Measurements from ENCODE around the gene LHFPL3.

Gene LHFPL3

GRCh38 chr7:104890216-104890615 lies 561.8 kb downstream of the LHFPL3 start:
- Histone ChIP-seq H3K9me3 (ENCODE audit: control insufficient read depth, low read length) (no peaks in the 10 kb centered on the region), H3K27me3 (replicated peaks; ENCODE audit: control insufficient read depth, insufficient read depth, low read length, poor library complexity, severe bottlenecking) (no peaks in the 10 kb centered on the region), H3K4me3 (ENCODE audit: insufficient read depth, low read depth, low read length, poor library complexity, severe bottlenecking) (no peak overlapping the region), H3K4me1 (ENCODE audit: control insufficient read depth, insufficient read depth, low read length, poor library complexity, severe bottlenecking) (no peaks in the 10 kb centered on the region), H3K36me3 (ENCODE audit: control insufficient read depth, insufficient read depth, low read length) (no peaks in the 10 kb centered on the region), H3K27ac (ENCODE audit: insufficient read depth, low read length, poor library complexity, severe bottlenecking) (no peak overlapping the region)
- DNase-seq, result no peak

- no peak overlapping the region for H3K4me3 ChIP-seq (ENCODE audit: insufficient read depth, low read depth, low read length, poor library complexity, severe bottlenecking)
- no peaks in the 10 kb centered on the region for H3K9me3 ChIP-seq (ENCODE audit: control insufficient read depth, low read length)
- DNase-seq, result no peak
- H3K27me3 ChIP-seq (replicated peaks; ENCODE audit: control insufficient read depth, insufficient read depth, low read length, poor library complexity, severe bottlenecking), result no peaks in the 10 kb centered on the region
- H3K36me3 ChIP-seq (ENCODE audit: control insufficient read depth, insufficient read depth, low read length), result no peaks in the 10 kb centered on the region
- H3K4me1 ChIP-seq (ENCODE audit: control insufficient read depth, insufficient read depth, low read length, poor library complexity, severe bottlenecking), result no peaks in the 10 kb centered on the region
- no peak overlapping the region for H3K27ac ChIP-seq (ENCODE audit: insufficient read depth, low read length, poor library complexity, severe bottlenecking)
Observed at GRCh38 chr7:104891949-104892348, 563.5 kb downstream of the LHFPL3 start.

- Histone ChIP-seq H3K27me3 (replicated peaks; ENCODE audit: control insufficient read depth, insufficient read depth, low read length, poor library complexity, severe bottlenecking) (no peaks in the 10 kb centered on the region), H3K27ac (ENCODE audit: insufficient read depth, low read length, poor library complexity, severe bottlenecking) (no peak overlapping the region), H3K9me3 (ENCODE audit: control insufficient read depth, low read length) (no peaks in the 10 kb centered on the region), H3K4me1 (ENCODE audit: control insufficient read depth, insufficient read depth, low read length, poor library complexity, severe bottlenecking) (no peaks in the 10 kb centered on the region), H3K4me3 (ENCODE audit: insufficient read depth, low read depth, low read length, poor library complexity, severe bottlenecking) (no peak overlapping the region), H3K36me3 (ENCODE audit: control insufficient read depth, insufficient read depth, low read length) (no peaks in the 10 kb centered on the region)
- DNase-seq, result no peak
Observed at GRCh38 chr7:104894314-104894713, 565.9 kb downstream of the LHFPL3 start.

GRCh38 chr7:104894726-104895521 lies 566.5 kb downstream of the LHFPL3 start:
- Histone ChIP-seq H3K36me3 (ENCODE audit: control insufficient read depth, insufficient read depth, low read length) (no peaks in the 10 kb centered on the region), H3K4me3 (ENCODE audit: insufficient read depth, low read depth, low read length, poor library complexity, severe bottlenecking) (no peak overlapping the region), H3K9me3 (ENCODE audit: control insufficient read depth, low read length) (no peaks in the 10 kb centered on the region), H3K27me3 (replicated peaks; ENCODE audit: control insufficient read depth, insufficient read depth, low read length, poor library complexity, severe bottlenecking) (no peaks in the 10 kb centered on the region), H3K27ac (ENCODE audit: insufficient read depth, low read length, poor library complexity, severe bottlenecking) (no peak overlapping the region), H3K4me1 (ENCODE audit: control insufficient read depth, insufficient read depth, low read length, poor library complexity, severe bottlenecking) (no peaks in the 10 kb centered on the region)
- no peak for DNase-seq

- no peaks in the 10 kb centered on the region for H3K4me1 ChIP-seq (ENCODE audit: control insufficient read depth, insufficient read depth, low read length, poor library complexity, severe bottlenecking)
- H3K27ac ChIP-seq (ENCODE audit: insufficient read depth, low read length, poor library complexity, severe bottlenecking), result no peak overlapping the region
- H3K36me3 ChIP-seq (ENCODE audit: control insufficient read depth, insufficient read depth, low read length), result no peaks in the 10 kb centered on the region
- no peak for DNase-seq
- H3K4me3 ChIP-seq (ENCODE audit: insufficient read depth, low read depth, low read length, poor library complexity, severe bottlenecking), result no peak overlapping the region
- H3K27me3 ChIP-seq (replicated peaks; ENCODE audit: control insufficient read depth, insufficient read depth, low read length, poor library complexity, severe bottlenecking), result no peaks in the 10 kb centered on the region
- no peaks in the 10 kb centered on the region for H3K9me3 ChIP-seq (ENCODE audit: control insufficient read depth, low read length)
Observed at GRCh38 chr7:104895522-104896236, 567.3 kb downstream of the LHFPL3 start.

- DNase-seq, result no peak
- no peaks in the 10 kb centered on the region for H3K36me3 ChIP-seq (ENCODE audit: control insufficient read depth, insufficient read depth, low read length)
- no peak overlapping the region for H3K4me3 ChIP-seq (ENCODE audit: insufficient read depth, low read depth, low read length, poor library complexity, severe bottlenecking)
- no peaks in the 10 kb centered on the region for H3K4me1 ChIP-seq (ENCODE audit: control insufficient read depth, insufficient read depth, low read length, poor library complexity, severe bottlenecking)
- H3K27me3 ChIP-seq (replicated peaks; ENCODE audit: control insufficient read depth, insufficient read depth, low read length, poor library complexity, severe bottlenecking), result no peaks in the 10 kb centered on the region
- H3K9me3 ChIP-seq (ENCODE audit: control insufficient read depth, low read length), result no peaks in the 10 kb centered on the region
- no peak overlapping the region for H3K27ac ChIP-seq (ENCODE audit: insufficient read depth, low read length, poor library complexity, severe bottlenecking)
Observed at GRCh38 chr7:104898434-104898833, 570.0 kb downstream of the LHFPL3 start.

- Histone ChIP-seq H3K27ac (ENCODE audit: insufficient read depth, low read length, poor library complexity, severe bottlenecking) (no peak overlapping the region), H3K9me3 (ENCODE audit: control insufficient read depth, low read length) (no peaks in the 10 kb centered on the region), H3K4me1 (ENCODE audit: control insufficient read depth, insufficient read depth, low read length, poor library complexity, severe bottlenecking) (no peaks in the 10 kb centered on the region), H3K4me3 (ENCODE audit: insufficient read depth, low read depth, low read length, poor library complexity, severe bottlenecking) (no peak overlapping the region), H3K36me3 (ENCODE audit: control insufficient read depth, insufficient read depth, low read length) (no peaks in the 10 kb centered on the region), H3K27me3 (replicated peaks; ENCODE audit: control insufficient read depth, insufficient read depth, low read length, poor library complexity, severe bottlenecking) (no peaks in the 10 kb centered on the region)
- DNase-seq, result no peak
Observed at GRCh38 chr7:104900525-104901239, 572.3 kb downstream of the LHFPL3 start.

GRCh38 chr7:104901240-104901619 lies 572.8 kb downstream of the LHFPL3 start:
- H3K36me3 ChIP-seq (ENCODE audit: control insufficient read depth, insufficient read depth, low read length), result no peaks in the 10 kb centered on the region
- no peaks in the 10 kb centered on the region for H3K9me3 ChIP-seq (ENCODE audit: control insufficient read depth, low read length)
- DNase-seq, result no peak
- H3K27ac ChIP-seq (ENCODE audit: insufficient read depth, low read length, poor library complexity, severe bottlenecking), result no peak overlapping the region
- H3K4me3 ChIP-seq (ENCODE audit: insufficient read depth, low read depth, low read length, poor library complexity, severe bottlenecking), result no peak overlapping the region
- no peaks in the 10 kb centered on the region for H3K27me3 ChIP-seq (replicated peaks; ENCODE audit: control insufficient read depth, insufficient read depth, low read length, poor library complexity, severe bottlenecking)
- no peaks in the 10 kb centered on the region for H3K4me1 ChIP-seq (ENCODE audit: control insufficient read depth, insufficient read depth, low read length, poor library complexity, severe bottlenecking)

- Histone ChIP-seq H3K4me3 (ENCODE audit: insufficient read depth, low read depth, low read length, poor library complexity, severe bottlenecking) (no peak overlapping the region), H3K27me3 (replicated peaks; ENCODE audit: control insufficient read depth, insufficient read depth, low read length, poor library complexity, severe bottlenecking) (no peaks in the 10 kb centered on the region), H3K27ac (ENCODE audit: insufficient read depth, low read length, poor library complexity, severe bottlenecking) (no peak overlapping the region), H3K4me1 (ENCODE audit: control insufficient read depth, insufficient read depth, low read length, poor library complexity, severe bottlenecking) (no peaks in the 10 kb centered on the region), H3K36me3 (ENCODE audit: control insufficient read depth, insufficient read depth, low read length) (no peaks in the 10 kb centered on the region), H3K9me3 (ENCODE audit: control insufficient read depth, low read length) (no peaks in the 10 kb centered on the region)
- DNase-seq, result no peak
Observed at GRCh38 chr7:104902183-104902582, 573.8 kb downstream of the LHFPL3 start.

- no peak overlapping the region for H3K27ac ChIP-seq (ENCODE audit: insufficient read depth, low read length, poor library complexity, severe bottlenecking)
- H3K4me1 ChIP-seq (ENCODE audit: control insufficient read depth, insufficient read depth, low read length, poor library complexity, severe bottlenecking), result no peaks in the 10 kb centered on the region
- no peaks in the 10 kb centered on the region for H3K27me3 ChIP-seq (replicated peaks; ENCODE audit: control insufficient read depth, insufficient read depth, low read length, poor library complexity, severe bottlenecking)
- no peak overlapping the region for H3K4me3 ChIP-seq (ENCODE audit: insufficient read depth, low read depth, low read length, poor library complexity, severe bottlenecking)
- no peak for DNase-seq
- no peaks in the 10 kb centered on the region for H3K36me3 ChIP-seq (ENCODE audit: control insufficient read depth, insufficient read depth, low read length)
- no peaks in the 10 kb centered on the region for H3K9me3 ChIP-seq (ENCODE audit: control insufficient read depth, low read length)
Observed at GRCh38 chr7:104903044-104903443, 574.6 kb downstream of the LHFPL3 start.

Data from effector memory CD4-positive, alpha-beta T cell (primary cell).